HG03135 (cell line): ENCODE measurements around the gene LRBA.

Experiments
- ATAC-seq: cut with Tn5 transposase; IDR thresholded peaks from one replicate; pipeline ENCODE4 v1.9.1; 2021; ENCODE audit warnings: mild to moderate bottlenecking, moderate library complexity; ENCODE audit not compliant: unreplicated experiment

LRBA gene

GRCh38 chr4:150232029-150232428, 783.1 kb downstream of the LRBA start:
- no peak for ATAC-seq

- ATAC-seq: no peak
Measured at GRCh38 chr4:150231107-150231770, 783.8 kb downstream of the LRBA start.

- no peak for ATAC-seq
Measured at GRCh38 chr4:150230561-150230960, 784.5 kb downstream of the LRBA start.

- ATAC-seq: no peak
Measured at GRCh38 chr4:150229520-150229919, 785.6 kb downstream of the LRBA start.

GRCh38 chr4:150224896-150225591, 790.0 kb downstream of the LRBA start:
- ATAC-seq: no peak

- no peak for ATAC-seq
Measured at GRCh38 chr4:150219841-150220240, 795.2 kb downstream of the LRBA start.

- no peak for ATAC-seq
Measured at GRCh38 chr4:150218447-150218846, 796.6 kb downstream of the LRBA start.

- no peak for ATAC-seq
Measured at GRCh38 chr4:150217808-150218207, 797.3 kb downstream of the LRBA start.

- no peak for ATAC-seq
Measured at GRCh38 chr4:150217192-150217591, 797.9 kb downstream of the LRBA start.

- ATAC-seq: no peak
Measured at GRCh38 chr4:150216726-150217125, 798.4 kb downstream of the LRBA start.

GRCh38 chr4:150215601-150216000, 799.5 kb downstream of the LRBA start:
- ATAC-seq: no peak
